Spleen (tissue), 7 donors: ENCODE data around the gene SPDYE4.

Source experiments
- POLR2A ChIP-seq, 3 donors: fragments of 450-650 bp; IDR thresholded peaks; one replicate each; pipeline ENCODE4 v1.5.1; 2017; ENCODE audit warnings: antibody characterized with exemption in 3 of 3, mild to moderate bottlenecking in 1 of 3
- POLR2AphosphoS5 ChIP-seq, 3 donors: sonication (generic); formaldehyde crosslinking; IDR thresholded peaks; one replicate each; pipeline ENCODE4 v1.5.1; 2017; ENCODE audit warnings: antibody characterized with exemption in 3 of 3
- TF ChIP-seq, protein P1 (sequence below), 11 experiments: fragments of 200-600 bp in 7 of 11; fragments of 450-650 bp in 4 of 11; sonication (generic) in 4 of 11; IDR thresholded peaks in 8 of 11; conservative IDR thresholded peaks in 3 of 11; 1 replicate in 7 of 11; 2 replicates in 4 of 11; pipeline versions ENCODE4 v1.4.0 to v1.8.0; 2016 to 2021; ENCODE audit warnings: antibody characterized with exemption in 11 of 11, inconsistent platforms in 4 of 11, mild to moderate bottlenecking in 1 of 11
- donor health status: DM: no; HTN: no; CAD: no; lungs with moderate emphysema.
- donor health status: DM: no; HTN: no; CAD: no.
- donor health status: DM: no; HTN: no; CAD: no.

DNA sequence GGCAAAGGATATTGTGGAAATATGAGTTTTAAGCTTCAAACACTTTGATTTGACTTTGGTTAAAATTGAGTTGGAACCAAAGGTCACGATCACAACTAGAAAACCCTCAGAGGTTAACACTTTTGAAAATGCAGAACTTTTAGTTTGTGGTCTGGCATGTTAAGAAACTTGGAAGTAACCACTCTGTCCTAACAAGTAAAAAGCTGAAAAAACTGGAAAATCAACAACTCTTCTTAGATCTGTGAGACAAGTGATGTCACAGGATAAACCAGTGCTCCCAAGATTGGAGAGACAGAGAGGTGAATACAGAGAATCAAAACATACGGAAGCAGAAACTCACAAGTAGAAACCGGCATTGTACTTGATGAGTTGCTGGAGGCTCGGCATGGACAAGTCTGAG is 23.4 kb upstream of the SPDYE4 start:
- TF ChIP-seq POLR2A (IDR thresholded peaks at IDR 0.05) = no peak
- TF ChIP-seq, protein P1, sequence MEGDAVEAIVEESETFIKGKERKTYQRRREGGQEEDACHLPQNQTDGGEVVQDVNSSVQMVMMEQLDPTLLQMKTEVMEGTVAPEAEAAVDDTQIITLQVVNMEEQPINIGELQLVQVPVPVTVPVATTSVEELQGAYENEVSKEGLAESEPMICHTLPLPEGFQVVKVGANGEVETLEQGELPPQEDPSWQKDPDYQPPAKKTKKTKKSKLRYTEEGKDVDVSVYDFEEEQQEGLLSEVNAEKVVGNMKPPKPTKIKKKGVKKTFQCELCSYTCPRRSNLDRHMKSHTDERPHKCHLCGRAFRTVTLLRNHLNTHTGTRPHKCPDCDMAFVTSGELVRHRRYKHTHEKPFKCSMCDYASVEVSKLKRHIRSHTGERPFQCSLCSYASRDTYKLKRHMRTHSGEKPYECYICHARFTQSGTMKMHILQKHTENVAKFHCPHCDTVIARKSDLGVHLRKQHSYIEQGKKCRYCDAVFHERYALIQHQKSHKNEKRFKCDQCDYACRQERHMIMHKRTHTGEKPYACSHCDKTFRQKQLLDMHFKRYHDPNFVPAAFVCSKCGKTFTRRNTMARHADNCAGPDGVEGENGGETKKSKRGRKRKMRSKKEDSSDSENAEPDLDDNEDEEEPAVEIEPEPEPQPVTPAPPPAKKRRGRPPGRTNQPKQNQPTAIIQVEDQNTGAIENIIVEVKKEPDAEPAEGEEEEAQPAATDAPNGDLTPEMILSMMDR (IDR thresholded peaks at IDR 0.05 in 8 of 11, conservative IDR thresholded peaks at IDR 0.05 in 3 of 11) = no peak
- TF ChIP-seq POLR2AphosphoS5 (IDR thresholded peaks at IDR 0.05) = no peak
